HG03521 (cell line): Measurements from ENCODE around the gene SYNPO2.
A peak's percentile ranks its signal among the peaks of the same experiment; 100 is the strongest.
"Not testable (repeated sequence)": the region's sequence is repeated elsewhere in the genome, so short reads cannot be mapped to it uniquely, and the experiment has no call there.

ENCODE experiments used
- ATAC-seq: cut with Tn5 transposase; IDR thresholded peaks from one replicate; pipeline ENCODE4 v1.9.1; 2021; ENCODE audit warnings: mild to moderate bottlenecking, moderate library complexity; ENCODE audit not compliant: unreplicated experiment

The SYNPO2 gene

GRCh38 chr4:118888666-118889311 lies at the start of gene SYNPO2:
SYNPO2 (plus strand) TSS chr4:118888854; CDS start chr4:118889037, 183 bp downstream.
- ATAC-seq: peak; percentile 80

- no peak for ATAC-seq
Observed at GRCh38 chr4:118839221-118839927, 49.3 kb upstream of the SYNPO2 start.

- ATAC-seq: no peak
Observed at GRCh38 chr4:118842055-118842454, 46.6 kb upstream of the SYNPO2 start.

- ATAC-seq: no peak
Observed at GRCh38 chr4:118843237-118843636, 45.4 kb upstream of the SYNPO2 start.

GRCh38 chr4:118845552-118846050 lies 43.1 kb upstream of the SYNPO2 start:
- ATAC-seq: no peak

- ATAC-seq: no peak
Observed at GRCh38 chr4:118846979-118847378, 41.7 kb upstream of the SYNPO2 start.

- no peak for ATAC-seq
Observed at GRCh38 chr4:118848242-118848641, 40.4 kb upstream of the SYNPO2 start.

- ATAC-seq: no peak
Observed at GRCh38 chr4:118848901-118849300, 39.8 kb upstream of the SYNPO2 start.

- no peak for ATAC-seq
Observed at GRCh38 chr4:118849867-118850487, 38.7 kb upstream of the SYNPO2 start.

- peak; percentile 84 for ATAC-seq
Observed at GRCh38 chr4:118850488-118851173, 38.0 kb upstream of the SYNPO2 start.

GRCh38 chr4:118857760-118858159 lies 30.9 kb upstream of the SYNPO2 start:
- no peak for ATAC-seq

GRCh38 chr4:118858779-118859178 lies 29.9 kb upstream of the SYNPO2 start:
- ATAC-seq: no peak

- ATAC-seq: no peak
Observed at GRCh38 chr4:118865091-118865708, 23.5 kb upstream of the SYNPO2 start.

- no peak for ATAC-seq
Observed at GRCh38 chr4:118866442-118866841, 22.2 kb upstream of the SYNPO2 start.

- ATAC-seq: no peak
Observed at GRCh38 chr4:118867311-118868067, 21.2 kb upstream of the SYNPO2 start.

- no peak for ATAC-seq
Observed at GRCh38 chr4:118869808-118870342, 18.8 kb upstream of the SYNPO2 start.

- no peak for ATAC-seq
Observed at GRCh38 chr4:118872181-118872580, 16.5 kb upstream of the SYNPO2 start.

- ATAC-seq: no peak
Observed at GRCh38 chr4:118877797-118878196, 10.9 kb upstream of the SYNPO2 start.

- ATAC-seq: not testable (repeated sequence)
Observed at GRCh38 chr4:118878507-118878906, 10.1 kb upstream of the SYNPO2 start.

- ATAC-seq: no peak
Observed at GRCh38 chr4:118879409-118879808, 9.2 kb upstream of the SYNPO2 start.
